Mesodermal cell (in vitro differentiated cells): Measurements from ENCODE around the gene TFCP2.

ENCODE experiments used
- H3K27ac ChIP-seq: 2 replicates; pipeline ENCODE4 v1.7.0; 2013; ENCODE audit warnings: mild to moderate bottlenecking, low read depth, low read length, moderate library complexity; ENCODE audit not compliant: severe bottlenecking
- H3K36me3 ChIP-seq: 2 replicates; pipeline ENCODE4 v1.7.1; 2013; ENCODE audit warnings: mild to moderate bottlenecking, low read length, moderate library complexity; ENCODE audit not compliant: control insufficient read depth, insufficient read depth
- H3K4me1 ChIP-seq: one replicate; pipeline ENCODE4 v1.7.1; 2013; ENCODE audit warnings: mild to moderate bottlenecking, low read length; ENCODE audit not compliant: insufficient read depth, control insufficient read depth, poor library complexity, severe bottlenecking
- H3K4me3 ChIP-seq: 2 replicates; pipeline ENCODE4 v1.7.0; 2013; ENCODE audit warnings: low read length, control low read depth, mild to moderate bottlenecking; ENCODE audit not compliant: insufficient read depth, poor library complexity, severe bottlenecking; ENCODE audit errors: extremely low read depth
- H3K9me3 ChIP-seq: 2 replicates; pipeline ENCODE4 v1.7.1; 2013; ENCODE audit warnings: mild to moderate bottlenecking, low read length, moderate library complexity; ENCODE audit not compliant: control insufficient read depth
- WGBS, 2 experiments: methylation state at CpG; one replicate each; pipeline ENCODE4 v1.1.5; 2013; ENCODE audit warnings: missing lambda C conversion rate in 2 of 2; ENCODE audit not compliant: insufficient coverage in 2 of 2; 5-methylcytosine and 5-hydroxymethylcytosine counted together

TFCP2 gene

DNA sequence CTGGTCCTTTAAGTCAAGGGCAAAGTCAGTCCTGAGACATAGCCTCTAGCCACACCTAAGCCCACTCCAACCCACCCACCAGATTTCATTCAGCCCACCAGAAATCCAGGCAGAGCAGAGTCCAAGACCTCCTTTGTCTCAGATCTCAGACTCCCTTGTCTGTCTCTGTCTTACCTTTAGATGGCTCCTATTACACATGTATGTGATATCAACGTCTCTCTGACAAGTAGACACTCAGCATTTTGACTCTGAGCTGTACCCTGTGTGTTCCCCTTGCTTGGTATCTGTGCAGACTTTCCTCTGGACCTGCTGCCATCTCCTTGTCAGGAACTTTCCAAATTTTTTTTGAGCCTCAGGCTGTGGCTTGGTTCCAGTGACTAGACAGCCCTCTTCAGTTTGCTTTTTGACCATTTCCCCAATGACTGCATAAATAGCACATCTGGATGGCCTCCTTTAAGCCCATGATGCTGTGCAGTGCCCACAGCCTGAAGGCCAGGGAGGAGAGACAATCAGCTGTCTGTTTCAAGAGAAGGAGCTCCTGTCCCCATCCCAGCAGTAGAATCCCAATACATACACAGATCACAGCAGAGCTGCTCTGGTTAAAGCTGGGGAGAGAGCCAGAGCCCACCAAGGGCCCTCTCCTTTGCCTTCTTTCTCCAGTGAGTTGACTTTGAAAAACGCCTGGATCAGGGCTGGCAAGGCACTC is 37.9 kb upstream of the TFCP2 start:
- Histone ChIP-seq H3K36me3 (no peaks in the 10 kb centered on the region), H3K4me3 (no peak overlapping the region), H3K9me3 (no peaks in the 10 kb centered on the region), H3K4me1 (no peaks in the 10 kb centered on the region), H3K27ac (no peak overlapping the region)
- WGBS, 2 experiments, result 74 to 100% methylated on average over 2 of the region's 2 CpGs

DNA sequence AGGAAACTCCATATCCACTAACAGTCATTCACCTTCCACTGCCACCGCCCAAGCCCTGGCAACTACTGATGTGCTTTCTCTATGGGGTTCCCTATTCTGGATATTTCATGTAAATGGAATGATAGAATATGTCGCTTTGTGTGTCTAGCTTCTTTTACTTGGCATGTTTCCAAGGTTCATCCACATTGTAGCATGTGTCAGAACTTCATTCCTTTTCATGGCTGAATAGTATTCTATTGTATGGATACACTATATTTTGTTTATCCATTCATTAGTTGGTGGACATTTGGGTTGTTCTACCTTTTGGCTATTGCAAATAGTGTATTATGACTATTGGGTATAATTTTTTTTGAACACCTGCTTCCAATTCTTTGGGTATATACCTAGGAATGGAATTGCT is 36.3 kb upstream of the TFCP2 start:
- no peaks in the 10 kb centered on the region for H3K9me3 ChIP-seq
- no peak overlapping the region for H3K4me3 ChIP-seq
- H3K4me1 ChIP-seq, result no peaks in the 10 kb centered on the region
- H3K27ac ChIP-seq, result no peak overlapping the region
- WGBS, 2 experiments, result no CpG with 5 or more reads among the region's 2 CpGs
- H3K36me3 ChIP-seq, result no peaks in the 10 kb centered on the region

DNA sequence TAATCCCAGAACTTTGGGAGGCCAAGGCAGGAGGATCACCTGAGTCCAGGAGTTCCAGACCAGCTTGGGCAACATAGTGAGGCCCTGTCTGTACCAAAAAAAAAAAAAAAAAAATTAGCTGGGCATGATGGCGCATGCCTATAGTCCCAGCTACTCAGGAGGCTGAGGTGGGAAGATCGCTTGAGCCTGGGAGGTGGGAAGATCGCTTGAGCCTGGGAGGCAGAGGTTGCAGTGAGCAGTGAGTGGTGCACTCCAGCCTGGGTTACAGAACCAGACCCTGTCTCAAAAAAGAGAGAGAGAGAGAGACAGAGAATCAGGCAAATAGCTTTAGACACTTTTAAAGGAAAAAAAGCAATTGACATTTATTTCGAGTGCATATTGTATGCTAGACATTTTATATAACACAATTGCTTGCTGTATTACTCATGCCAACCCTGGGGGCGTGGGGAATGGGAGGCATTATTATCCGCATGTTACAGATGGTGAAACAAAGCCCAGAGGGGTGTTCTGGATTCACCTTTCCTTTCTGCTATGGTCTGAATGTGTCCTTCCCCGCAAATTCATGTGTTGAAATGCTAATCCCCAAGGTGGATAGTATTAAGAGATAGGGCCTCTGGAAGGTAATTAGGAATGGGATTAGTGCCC is 35.2 kb upstream of the TFCP2 start:
- Histone ChIP-seq H3K36me3 (no peaks in the 10 kb centered on the region), H3K27ac (no peak overlapping the region), H3K9me3 (no peaks in the 10 kb centered on the region), H3K4me1 (no peaks in the 10 kb centered on the region), H3K4me3 (no peak overlapping the region)
- 87 to 94% methylated on average over 4 to 5 of the region's 7 CpGs for WGBS, 2 experiments

DNA sequence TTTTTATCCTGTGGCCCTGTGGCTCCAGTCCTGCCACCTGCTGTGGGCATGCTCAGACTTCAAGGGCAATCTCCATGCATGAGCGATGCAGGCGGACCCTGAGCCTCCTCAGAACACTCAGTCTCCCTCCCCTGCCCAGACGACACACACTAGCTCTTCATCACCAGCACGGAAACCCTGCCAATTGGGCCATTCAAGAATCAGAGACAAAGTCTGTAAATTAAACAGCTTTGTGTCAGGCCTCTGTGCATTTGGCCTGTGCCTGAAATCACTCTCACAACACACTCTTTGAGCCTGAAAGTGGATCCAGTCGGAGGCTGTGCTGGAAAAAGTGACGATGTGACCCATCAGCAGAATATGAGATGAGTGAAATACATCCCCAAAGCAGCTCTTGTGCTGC is 32.4 kb upstream of the TFCP2 start:
- Histone ChIP-seq H3K9me3 (no peaks in the 10 kb centered on the region), H3K27ac (no peak overlapping the region), H3K4me3 (no peak overlapping the region), H3K4me1 (no peaks in the 10 kb centered on the region), H3K36me3 (no peaks in the 10 kb centered on the region)
- WGBS, 2 experiments, result 90 to 96% methylated on average over 2 to 6 of the region's 6 CpGs

DNA sequence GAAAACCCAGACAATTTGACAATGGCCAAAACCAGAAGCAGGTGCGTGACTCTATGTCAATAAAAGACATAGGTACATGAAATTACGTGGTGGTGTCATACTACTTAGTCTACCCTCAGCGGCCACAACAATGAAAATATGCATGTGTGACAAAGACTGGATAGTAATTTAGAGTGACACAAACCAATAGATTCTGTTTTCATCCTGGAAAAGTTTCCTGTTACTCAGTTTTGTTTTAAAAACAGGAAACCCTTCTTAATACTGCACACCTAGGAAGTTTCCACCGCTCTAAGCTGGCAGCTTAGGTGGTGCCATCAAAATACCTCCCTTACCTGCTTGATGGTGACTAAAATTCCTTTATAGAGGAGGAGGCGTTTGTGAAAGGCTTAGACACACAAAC is 29.8 kb upstream of the TFCP2 start:
- WGBS, 2 experiments, result 100% methylated on average over 1 to 2 of the region's 5 CpGs
- no peak overlapping the region for H3K4me3 ChIP-seq
- no peaks in the 10 kb centered on the region for H3K36me3 ChIP-seq
- H3K9me3 ChIP-seq, result no peaks in the 10 kb centered on the region
- H3K27ac ChIP-seq, result no peak overlapping the region
- no peaks in the 10 kb centered on the region for H3K4me1 ChIP-seq

DNA sequence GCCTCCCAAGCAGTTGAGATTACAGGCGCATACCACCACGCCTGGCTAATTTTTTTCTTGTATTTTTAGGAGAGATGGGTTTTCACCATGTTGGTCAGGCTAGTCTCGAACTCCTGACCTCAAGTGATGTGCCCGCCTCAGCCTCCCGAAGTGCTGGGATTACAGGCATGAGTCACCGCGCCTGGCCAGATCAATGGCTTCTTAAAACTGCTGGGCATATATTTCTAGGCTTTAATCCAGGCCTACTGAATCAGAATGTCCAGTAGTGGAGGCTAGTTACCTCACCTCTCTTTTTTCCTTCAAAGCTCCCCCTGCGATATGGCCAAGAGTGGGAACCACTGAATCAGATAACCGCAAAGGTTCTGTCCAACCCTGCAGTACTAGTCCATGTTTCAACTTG is 27.9 kb upstream of the TFCP2 start:
- H3K9me3 ChIP-seq, result no peaks in the 10 kb centered on the region
- H3K4me3 ChIP-seq, result no peak overlapping the region
- H3K27ac ChIP-seq, result no peak overlapping the region
- H3K36me3 ChIP-seq, result no peaks in the 10 kb centered on the region
- H3K4me1 ChIP-seq, result no peaks in the 10 kb centered on the region
- 94 to 96% methylated on average over 5 to 8 of the region's 9 CpGs for WGBS, 2 experiments

DNA sequence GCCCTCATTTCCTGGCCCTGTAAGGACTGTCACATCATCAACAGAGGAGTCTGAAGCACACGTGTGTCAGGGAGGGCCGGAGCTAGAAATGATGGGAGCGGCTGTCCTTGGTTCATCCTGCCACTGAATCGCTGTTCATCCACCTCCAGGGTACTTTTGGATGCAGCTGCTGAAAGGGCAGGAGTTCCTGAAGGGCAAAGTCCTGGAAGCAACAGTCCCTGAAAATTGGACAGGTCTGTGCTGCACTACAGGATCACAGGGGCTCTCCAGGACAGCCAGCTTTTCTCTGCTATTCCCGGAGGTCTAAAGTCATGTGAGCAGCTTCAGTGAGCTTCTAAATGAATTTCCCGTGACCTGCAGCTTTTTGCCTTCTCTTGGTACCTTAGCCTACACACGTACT is 27.2 kb upstream of the TFCP2 start:
- Histone ChIP-seq H3K4me3 (no peak overlapping the region), H3K36me3 (no peaks in the 10 kb centered on the region), H3K9me3 (no peaks in the 10 kb centered on the region), H3K27ac (no peak overlapping the region), H3K4me1 (no peaks in the 10 kb centered on the region)
- 95% methylated on average over 5 to 6 of the region's 7 CpGs for WGBS, 2 experiments

DNA sequence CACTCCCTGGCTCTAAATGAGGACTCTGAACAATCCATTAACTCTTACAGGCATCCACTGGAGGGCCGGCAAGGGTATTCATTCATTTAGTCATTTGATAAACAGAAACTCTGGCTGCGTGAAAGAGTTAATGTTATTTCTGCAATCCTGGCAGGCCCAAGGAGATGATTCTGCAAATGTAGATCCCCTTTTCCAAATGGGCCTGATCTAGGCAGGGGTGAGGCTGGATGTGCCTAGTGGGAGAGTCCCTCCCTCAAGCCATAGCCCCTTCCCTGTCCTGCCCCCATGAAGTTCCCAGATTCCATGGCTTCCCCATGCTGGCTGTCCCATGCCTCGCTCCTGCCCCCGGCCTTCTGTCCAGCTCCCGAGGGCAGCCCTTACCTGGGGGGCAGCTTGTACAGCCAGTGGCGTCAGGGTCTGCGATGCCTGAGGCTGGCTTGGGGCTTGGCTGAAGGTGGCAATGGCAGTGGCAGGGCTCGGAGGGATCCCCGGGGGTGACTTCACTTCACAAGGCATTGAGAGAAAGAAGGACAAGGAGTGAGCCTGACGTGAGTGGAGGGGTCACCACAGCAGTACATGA is 26.5 kb upstream of the TFCP2 start:
- H3K36me3 ChIP-seq, result no peaks in the 10 kb centered on the region
- H3K4me3 ChIP-seq, result no peak overlapping the region
- H3K27ac ChIP-seq, result no peak overlapping the region
- no peaks in the 10 kb centered on the region for H3K4me1 ChIP-seq
- WGBS, 2 experiments, result 88 to 97% methylated on average over 8 to 9 of the region's 10 CpGs
- H3K9me3 ChIP-seq, result no peaks in the 10 kb centered on the region

DNA sequence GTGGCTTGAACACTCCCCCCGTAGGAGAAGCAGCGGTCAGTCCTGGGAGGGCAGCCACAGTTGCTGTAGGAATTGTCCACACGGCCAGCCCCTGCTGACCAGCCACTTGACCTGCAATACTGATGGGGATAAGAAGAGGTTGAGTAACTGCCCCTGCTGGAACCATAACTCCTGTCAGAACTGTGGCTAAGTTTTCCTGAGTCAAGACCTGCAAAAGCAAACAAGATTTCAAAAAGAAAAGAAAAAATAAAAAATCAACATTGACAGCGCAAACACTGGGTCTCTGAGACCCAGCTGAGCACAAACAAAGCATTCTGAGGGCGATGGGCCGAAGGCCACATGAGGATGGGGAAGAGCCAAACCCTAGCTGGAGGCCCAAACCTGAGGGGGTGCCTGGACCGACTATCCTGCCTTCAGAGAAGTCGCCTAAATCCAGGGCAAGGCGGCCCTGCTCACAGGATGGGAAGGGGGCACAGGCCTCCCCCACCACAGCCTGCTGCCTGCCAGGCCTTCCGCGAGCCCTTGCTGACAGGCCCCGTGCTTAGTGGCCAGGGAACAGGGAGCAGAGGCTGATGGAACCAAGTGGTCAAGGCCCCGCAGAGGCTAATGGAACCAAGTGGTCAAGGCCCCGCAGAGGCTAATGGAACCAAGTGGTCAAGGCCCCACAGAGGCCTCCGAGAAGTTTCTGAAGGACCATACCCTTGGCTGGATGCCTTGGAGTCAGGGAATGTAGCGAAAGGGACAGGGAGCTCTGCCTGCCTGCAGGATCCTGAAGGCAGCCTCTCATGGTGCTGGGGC is 25.8 kb upstream of the TFCP2 start:
- Histone ChIP-seq H3K4me1 (no peaks in the 10 kb centered on the region), H3K9me3 (no peaks in the 10 kb centered on the region), H3K36me3 (no peaks in the 10 kb centered on the region), H3K4me3 (no peak overlapping the region), H3K27ac (no peak overlapping the region)
- WGBS, 2 experiments, result 91% methylated on average over 13 to 15 of the region's 16 CpGs

DNA sequence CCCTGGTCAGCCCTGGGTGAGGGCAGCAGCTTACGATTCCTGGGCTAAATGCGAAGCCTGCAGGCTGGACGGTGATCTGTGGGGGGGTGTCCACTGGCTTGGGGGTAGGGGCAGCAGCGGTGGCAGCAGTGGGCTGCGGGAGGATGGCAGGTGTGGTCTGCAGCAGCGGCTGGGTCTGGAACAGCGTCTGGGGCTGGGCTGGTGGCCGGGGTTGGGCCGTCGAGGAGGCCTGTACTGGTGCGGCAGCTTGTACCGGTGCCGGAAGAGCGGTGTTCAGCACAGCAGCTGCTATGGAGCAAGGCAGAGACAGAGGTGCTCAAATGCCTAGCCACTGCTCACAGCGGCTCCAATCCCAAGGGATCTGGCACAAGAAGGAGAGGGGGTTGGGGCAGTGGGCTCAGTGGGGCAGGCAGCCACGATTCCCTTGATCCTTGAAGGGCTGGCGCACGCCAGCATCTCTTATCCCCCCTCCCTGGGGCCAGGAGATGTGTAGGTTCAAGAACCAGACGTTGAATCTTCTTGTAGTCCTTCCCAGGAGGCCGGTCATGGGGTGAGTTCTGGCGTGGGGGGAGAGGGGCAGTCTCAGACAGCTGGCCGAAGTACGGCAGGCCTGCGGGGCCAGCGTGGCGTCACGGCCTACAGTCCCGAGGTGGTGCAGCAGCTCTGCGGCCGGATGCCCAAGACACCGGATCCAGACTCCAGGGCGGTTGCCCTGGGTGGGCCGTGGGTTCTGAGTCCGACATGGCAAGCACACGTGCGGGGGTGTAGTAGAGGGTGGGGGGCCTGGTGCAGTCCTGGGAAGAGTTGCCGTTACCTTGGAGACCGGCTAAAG is 25.0 kb upstream of the TFCP2 start:
- Histone ChIP-seq H3K4me3 (no peak overlapping the region), H3K27ac (no peak overlapping the region), H3K36me3 (no peaks in the 10 kb centered on the region), H3K4me1 (no peaks in the 10 kb centered on the region), H3K9me3 (no peaks in the 10 kb centered on the region)
- WGBS, 2 experiments, result 93 to 95% methylated on average over 27 to 37 of the region's 38 CpGs
